Activated CD8-positive, alpha-beta memory T cell treated with anti-CD3 and anti-CD28 coated beads, Interleukin-2, amount 50 U/mL, for 1 hour (primary cell): ENCODE data around the gene ATAD2B.

Source experiments
- DNase-seq: peaks from one replicate; pipeline ENCODE4 v3.0.0-alpha.2; 2020; ENCODE audit errors: extremely low read depth

Gene ATAD2B

DNA sequence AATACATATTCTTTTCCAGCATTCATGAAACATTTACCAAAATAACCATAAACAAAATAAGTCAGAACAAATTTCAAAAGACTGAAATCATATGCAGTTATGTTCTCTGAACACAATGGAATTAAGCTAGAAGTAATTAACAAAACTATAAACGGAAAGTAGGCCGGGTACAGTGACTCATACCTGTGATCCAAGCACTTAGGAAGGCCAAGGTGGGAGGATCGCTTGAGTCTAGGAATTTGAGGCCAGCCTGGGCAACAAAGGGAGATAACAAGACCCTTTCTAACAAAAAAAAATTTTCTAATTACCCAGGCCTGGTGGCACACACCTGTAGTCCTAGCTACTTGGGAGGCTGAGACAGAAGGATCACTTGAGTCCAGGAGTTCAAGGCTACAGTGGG lies 14.9 kb downstream of the ATAD2B start:
- no peak for DNase-seq

DNA sequence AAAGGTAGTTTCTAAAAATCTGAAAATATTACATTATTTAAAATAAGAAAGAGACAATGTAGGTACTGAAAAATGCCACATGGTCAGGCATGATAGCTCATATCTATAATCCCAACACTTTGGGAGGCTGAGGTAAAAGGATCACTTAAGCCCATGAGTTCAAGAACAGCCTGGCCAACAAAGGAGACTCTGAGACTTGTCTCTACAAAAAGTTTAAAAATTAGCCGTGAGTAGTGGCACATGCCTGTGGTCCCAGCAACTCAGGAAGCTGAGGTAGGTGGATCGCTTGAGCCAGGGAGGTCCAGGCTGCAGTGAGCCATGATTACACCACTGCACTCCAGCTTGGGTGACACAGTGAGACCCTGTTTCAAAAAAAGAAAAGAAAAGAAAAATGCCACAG lies 21.8 kb downstream of the ATAD2B start:
- DNase-seq: no peak

DNA sequence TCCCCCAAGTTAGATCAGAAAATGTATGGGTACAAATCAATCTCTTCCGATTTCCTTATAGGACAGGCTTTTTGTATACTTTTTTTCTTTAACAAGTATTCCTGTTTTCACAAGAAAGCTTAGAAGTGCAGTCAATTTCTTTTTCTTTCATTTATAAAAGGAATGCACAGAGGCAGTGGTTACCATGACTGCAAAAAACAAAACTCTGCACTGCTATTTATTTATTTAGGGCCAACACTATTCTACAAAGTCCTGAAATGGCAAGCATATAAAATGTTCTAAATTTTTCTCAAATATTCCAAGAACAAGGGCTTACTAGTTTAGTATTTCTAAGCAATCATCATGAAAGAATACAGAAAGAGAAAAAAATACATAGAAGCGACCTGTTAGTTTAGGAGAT lies 22.2 kb downstream of the ATAD2B start:
- no peak for DNase-seq

DNA sequence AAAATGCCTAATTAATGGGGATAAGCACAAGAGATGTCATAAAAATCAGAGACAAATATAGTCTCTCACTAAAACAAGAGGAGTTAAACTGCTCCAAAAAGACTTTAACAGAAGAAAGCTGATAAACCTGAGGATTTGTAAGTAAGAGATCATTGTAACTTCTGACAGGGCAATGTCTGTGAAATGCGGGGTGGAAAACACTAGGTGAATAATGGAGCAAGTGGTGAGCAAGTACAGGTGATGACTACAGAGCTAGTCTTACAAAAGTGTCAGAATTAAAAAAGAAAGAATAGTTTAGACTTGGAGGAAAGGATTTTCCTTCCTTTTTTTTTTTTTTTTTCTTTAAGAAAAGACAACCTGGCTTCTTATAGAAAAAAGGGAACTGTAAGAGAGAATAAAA lies 22.7 kb downstream of the ATAD2B start:
- no peak for DNase-seq

DNA sequence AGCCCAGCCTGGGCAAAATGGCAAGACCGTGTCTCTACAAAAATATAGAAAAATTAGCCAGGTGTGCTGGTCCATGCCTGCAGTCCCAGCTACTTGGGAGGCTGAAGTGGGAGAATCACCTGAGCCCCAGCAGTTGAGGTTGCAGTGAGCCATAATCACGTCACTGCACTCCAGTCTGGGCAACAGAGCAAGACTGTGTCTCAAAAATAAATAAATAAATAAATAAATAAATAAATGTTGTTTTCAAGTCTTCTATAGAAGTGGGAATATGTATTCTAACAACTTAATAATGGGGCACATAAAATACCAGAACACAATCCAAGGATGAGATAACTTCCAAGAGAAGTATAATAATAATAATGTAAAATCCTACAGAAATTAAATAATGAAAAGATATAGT lies 23.9 kb downstream of the ATAD2B start:
- no peak for DNase-seq

DNA sequence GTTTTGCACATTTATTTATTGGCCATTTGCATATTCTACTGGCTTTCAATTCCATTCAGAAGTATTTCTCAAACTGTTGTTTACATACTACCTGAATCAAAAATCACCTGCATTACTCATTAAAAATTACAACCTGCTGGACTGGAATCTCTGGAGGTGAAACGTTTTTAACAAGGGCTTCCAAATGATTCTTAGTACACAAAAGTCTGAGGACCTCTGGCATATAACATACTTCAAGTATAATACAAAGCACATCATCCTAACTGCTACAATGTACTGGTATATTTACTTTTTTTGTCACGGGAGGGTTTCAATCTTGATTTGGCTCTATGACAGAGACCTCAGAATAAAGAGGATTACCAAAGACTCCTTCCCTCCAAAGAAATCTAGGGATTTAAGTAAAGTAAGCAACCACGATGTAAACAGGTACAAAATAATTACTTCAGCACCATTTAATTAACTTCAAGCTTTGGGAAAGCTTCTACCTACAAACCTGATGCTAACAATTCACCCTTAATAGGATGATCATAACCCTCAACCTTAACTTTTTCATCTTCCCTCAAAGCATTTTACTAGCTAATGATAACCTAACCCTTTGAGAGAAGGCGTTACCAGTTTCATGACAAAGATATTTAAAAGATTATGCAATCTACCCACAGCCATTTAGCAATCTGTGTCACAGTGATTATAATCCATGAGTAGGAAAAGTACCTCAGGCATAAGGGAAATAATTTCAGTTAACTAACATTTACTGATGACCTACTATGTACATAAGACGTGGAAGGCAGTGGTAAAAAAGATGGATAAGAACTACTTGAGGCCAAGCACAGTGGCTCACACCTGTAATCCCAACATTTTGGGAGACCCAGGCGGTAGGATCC lies 24.7 kb downstream of the ATAD2B start:
- DNase-seq: no peak

DNA sequence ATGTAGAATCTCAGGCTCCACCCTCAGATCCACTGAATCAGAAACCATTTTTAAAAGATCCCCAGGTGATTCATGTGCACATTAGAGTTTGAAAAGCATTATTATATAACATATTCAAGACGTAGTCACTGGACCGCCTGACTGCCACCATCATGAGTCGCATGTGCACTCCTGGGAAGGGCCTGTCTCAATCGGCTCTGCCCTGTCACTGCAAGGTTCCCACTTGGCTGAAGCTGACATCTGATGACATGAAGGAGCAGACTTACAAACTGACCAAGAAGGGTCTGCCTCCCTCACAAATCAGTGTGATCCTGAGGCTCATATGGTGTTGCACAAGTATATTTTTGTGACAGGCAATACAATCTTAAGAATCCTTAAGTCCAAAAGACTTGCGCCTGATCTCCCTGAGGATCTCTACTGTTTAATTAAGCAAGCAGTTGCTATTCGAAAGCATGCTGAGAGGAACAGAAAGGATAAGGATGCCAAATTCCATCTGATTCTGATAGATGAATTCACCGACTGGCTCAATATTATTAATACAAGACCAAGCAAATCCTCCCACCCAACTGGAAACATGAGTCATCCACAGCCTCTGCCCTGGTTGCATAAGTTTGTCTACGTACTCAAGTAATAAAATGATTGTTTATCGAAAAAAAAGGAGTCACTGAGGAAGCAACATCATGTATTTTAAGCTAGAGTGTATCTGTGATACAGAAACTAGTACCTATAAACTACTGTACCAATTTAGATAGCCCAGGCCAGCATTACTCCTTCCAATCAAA lies 26.2 kb downstream of the ATAD2B start:
- DNase-seq: no peak

DNA sequence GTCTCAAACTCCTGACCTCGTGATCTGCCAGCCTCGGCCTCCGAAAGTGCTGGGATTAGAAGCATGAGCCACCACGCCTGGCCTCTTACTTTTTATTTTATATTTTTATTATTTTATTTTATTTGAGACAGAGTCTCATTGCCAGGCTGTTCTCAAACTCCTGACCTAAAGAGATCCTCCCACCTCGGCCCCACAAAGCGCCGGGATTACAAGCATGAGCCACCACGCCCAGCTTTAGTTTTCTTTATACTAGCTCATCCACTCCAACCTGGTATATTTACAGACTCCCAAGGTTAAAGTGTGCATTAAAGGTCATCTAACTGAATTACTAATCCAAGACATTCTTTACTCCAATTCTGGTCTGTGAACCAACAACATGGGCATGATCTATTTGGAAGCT lies 26.8 kb downstream of the ATAD2B start:
- no peak for DNase-seq

DNA sequence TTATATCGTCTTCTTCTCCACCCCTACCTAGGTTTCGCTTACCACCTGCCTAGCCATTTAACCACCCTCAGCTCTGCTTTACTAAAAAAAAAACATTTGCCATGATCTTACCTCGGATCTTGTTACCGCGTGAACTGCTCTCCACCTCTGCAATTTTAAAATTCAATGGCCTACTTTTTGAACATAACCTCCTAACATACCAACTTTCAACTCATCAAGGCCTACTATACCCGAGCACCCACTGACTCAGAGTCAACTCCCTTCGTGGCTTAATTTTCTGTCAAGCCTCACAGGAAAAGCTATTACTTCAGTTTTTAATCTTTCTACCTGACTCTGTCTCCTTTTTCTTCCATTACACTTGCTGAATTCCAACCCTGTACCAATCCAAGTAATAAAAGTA lies 55.7 kb downstream of the ATAD2B start:
- no peak for DNase-seq

DNA sequence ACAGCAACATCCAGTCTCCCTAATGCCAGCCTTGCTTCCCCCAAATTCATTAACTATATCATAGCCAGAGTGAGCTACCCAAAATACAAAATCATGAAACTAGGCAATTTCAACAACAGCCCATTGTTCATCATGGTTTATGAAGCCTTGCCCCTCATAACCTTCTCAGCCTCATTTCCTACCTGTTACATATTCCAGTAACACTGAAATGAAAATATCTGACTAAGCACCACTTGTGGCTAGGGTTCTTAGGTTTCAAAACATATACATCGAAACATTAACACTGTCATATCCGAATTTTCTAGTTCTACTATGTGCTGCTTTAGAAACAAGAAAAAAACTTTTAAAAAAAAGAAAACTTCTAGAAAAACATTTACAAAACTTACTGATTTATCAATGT lies 59.5 kb downstream of the ATAD2B start:
- no peak for DNase-seq

DNA sequence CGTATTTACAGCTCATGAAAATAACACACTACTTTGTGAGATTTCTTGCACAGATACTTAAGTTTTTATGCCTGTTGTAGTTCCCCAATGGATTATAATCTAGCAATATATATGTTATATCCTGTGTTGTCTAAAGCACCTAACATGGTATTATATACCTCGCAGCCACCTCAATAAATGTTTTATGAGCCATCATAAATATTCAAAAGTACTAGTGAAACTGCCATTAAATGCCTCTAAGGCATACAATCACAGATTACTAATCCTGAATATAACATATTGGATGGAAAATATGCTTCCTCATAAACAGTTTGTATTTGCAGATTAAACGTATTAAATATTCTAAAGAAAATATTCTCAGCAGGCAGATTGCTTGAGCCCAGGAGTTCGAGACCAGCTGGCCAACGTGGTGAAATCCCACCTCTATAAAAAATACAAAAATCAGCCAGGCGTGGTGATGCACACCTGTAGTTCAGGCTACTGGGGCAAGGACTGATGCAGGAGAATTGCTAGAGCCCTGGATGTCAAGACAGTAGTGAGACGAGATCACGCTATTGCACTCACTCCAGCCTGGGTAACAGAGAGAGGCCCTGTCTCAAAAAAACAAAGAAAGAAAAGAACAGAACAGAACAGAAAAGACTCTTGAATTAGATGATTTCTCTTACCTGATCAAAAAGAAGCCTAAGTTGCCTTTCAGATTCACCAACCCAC lies 64.1 kb downstream of the ATAD2B start:
- no peak for DNase-seq

DNA sequence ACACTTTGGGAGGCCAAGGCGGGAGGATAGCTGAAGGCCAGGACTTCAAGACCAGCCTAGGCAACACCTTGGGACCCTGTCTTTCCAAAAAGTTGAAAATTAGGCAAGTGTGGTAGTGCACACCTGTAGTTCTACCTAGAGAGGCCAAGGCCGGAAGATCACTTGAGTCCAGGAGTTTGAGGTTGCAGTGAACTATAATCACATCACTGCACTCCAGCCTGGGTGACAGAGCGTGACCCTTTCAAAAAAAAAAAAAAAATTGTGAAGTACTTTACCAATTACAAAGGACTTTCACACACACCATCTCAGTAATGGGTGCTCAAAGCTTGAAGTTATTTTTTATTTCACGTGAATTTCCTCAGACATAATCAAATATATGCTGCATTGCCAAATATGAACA lies 65.0 kb downstream of the ATAD2B start:
- no peak for DNase-seq

DNA sequence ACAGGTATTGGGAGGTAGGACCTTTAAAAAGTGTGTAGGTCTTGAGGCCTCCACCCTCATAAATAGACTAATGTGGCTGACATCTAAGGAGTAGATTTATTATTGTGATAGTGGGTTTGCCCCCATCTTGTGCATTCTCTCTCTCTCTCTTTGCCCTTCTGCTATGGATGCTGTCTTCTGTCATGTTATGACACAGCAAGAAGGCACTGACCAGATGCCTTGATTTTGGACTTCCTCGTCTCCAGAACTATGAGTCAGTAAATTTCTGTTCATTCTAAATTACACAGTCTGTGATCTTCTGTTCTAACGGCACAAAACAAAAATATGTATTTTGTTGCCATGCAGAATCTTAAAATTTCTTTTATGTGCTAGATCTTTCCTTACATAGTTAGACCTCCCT lies 66.9 kb downstream of the ATAD2B start:
- no peak for DNase-seq

DNA sequence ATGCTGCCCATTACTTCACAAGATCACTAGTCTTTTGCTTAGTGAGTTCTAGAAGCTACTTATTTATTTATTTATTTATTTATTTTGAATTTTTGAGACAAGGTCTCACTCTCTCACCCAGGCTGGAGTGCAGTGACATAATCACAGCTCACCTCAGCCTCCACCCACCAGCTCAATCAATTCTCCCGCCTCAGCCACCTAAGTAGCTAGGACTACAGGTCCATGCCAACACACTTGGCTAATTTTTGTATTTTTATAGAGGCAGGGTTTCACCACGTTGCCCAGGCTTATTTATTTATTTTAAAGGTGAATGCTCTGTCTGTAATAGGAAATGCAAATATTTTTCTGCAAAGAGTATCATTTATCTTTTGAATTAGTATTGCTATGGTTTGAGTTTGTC lies 67.7 kb downstream of the ATAD2B start:
- no peak for DNase-seq

DNA sequence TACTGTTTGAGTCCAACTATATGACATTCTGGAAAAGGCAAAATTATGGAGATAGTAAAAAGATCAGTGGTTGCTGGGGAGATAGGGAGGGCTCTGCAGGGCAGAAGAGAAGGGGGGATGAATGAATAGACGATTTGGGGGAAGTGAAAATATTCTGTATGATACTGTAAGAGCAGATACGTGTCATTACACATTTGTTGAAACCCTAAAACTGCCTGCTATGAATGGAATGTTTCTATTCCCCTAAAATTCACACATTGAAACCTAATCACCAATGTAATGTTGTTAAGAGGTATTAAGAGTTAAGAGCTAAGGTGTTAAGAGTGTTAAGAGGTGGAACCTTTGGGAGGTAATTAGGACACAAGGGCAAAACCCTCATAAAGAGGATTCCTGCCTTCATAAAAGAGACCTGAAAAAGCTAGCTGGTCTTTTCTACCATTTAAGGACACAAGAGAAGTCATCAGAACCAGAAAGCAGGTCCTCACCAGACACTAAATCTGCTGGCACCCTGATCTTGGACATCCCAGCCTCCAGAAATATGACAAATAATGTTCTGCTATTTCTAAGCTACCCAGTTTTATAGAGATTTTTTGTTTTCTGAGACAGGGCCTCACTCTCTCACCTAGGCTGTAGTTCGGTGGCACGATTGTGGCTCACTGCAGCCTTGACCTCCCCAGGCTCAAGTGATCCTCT lies 76.2 kb downstream of the ATAD2B start:
- DNase-seq: no peak

DNA sequence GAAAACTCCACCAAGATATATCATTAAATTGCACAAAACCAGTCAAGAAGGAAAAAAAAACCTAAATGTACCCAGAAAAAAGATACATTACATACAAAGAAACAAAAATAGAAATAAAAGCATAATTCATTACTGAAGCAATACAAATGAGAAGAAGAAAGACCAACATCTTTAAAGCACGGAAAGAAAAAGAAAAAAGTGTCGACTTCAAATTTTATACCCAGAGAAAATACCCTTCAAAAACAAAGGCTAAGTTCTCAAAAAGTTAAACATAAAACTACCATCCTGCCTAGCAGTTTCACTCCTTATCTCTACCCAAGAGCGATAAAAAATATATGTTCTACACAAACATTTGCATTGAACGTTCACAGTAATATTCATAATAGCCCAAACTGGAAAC lies 82.0 kb downstream of the ATAD2B start:
- DNase-seq: no peak

DNA sequence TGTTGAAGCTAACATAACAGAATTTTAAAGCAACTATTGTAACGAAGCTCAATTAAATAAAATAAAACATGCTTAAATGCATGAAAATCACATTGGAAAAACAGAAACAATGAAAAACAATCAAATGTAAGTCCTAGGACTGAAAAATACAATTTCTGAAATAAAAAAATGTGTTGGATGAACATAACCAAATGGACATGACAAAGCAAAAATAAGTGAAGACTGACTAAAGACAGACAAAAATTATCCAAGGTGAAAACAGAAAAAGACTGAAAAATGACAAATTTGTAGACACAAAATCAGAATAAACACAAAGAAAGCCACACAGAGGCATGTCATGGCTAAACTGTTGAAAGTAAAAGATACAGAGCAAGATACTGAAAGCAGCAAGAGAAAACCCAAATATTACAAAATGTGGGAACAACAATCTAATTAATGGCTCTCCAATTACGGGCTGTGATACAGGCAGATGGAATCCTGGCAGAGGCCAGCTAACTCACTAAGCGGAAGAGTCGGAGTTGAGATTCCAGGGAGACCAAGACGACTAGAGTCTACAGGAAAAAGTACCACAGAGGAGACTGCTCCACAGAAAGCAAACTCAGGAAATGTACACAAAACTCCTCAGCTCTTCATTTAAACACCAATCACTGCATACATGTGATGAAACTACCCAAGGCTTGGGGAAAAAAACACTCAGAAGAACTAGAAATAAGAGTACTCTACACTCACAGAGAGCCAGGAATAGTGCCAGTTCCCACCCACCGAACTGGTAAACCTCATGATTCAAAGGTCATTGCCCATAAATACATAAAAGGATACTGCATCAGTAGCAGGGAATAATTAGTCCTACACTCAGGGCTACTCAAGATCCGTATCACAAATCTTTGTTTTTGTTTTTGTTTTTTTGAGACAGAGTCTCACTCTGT lies 83.6 kb downstream of the ATAD2B start:
- no peak for DNase-seq

DNA sequence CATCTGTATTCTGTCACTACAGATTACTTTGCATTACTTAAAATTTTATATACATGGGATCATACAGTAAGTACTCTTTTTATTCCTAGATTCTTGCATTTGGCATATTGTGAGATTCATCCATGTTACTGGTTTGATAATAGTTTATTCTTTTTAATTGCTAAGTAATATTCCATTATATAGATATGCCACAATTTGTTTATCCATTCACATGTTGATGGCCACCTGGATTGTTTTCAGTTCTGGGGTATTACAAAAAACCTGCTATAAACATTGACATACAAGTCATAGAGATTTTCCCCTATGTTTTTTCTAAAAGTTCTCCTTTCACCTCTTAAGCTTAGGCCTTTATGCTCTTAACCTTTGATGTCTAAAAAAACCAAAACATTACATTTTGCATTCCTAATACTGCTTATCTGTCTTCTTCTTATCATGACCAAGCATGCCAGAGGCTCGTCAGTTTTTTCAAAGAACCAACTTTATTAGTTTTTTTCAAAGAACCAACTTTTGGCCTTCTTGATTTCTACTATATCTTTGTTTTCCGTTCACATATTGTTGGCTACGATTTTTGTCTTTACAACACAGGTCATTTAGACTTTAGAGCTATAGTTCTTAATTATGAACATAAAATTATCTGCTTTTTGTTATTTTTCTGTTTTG lies 86.9 kb downstream of the ATAD2B start:
- DNase-seq: no peak

DNA sequence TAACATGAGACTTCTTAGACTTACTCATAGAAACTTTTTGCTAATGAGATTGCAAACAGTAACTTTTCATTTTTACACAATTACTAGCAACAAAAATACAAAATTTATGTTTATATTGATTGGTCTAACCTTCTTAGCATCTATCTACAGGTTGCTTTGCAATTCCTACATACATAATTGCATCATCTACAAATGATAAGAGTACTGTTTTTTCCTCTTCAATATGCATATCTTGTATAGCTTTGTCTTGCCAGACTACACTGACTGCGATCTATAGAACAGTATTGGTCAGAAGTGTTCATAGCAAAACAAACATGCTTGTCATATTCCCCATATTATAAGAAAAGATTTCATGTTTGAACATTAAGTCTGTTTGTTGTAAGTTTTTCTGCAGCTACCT lies 87.9 kb downstream of the ATAD2B start:
- no peak for DNase-seq

DNA sequence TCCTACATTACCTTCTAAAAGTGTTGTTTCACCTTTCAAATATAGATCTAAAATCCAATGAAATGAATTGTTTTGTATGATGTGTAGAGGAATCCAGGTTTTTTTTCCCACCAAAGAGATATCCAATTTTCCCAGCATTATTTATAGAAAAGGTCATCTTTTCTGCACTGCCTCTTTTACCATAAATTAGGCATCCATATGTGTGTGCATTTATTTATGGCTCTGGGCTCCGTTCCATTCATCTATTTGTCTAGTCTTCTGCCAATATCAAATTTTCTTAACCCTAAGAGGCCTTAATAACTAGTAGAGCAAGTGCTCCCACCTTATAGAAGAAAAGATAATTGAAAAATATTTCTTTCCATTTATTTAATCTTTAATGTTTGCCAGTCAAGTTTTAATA lies 88.3 kb downstream of the ATAD2B start:
- DNase-seq: no peak
